Upper lobe of left lung (tissue), 4 donors: ENCODE measurements around the gene POU2F3.

Experiments used
- CTCF ChIP-seq, 6 experiments: fragments of 450-650 bp in 4 of 6; fragments of 200-600 bp in 2 of 6; sonication (generic) in 2 of 6; IDR thresholded peaks; one replicate each; pipeline ENCODE4 v1.5.1; 2016 to 2019; ENCODE audit warnings: antibody characterized with exemption in 6 of 6
- POLR2A ChIP-seq, 4 donors: fragments of 450-650 bp; IDR thresholded peaks; one replicate each; pipeline ENCODE4 v1.5.1; 2016 to 2017; ENCODE audit warnings: antibody characterized with exemption in 4 of 4, mild to moderate bottlenecking in 2 of 4
- POLR2AphosphoS5 ChIP-seq, 2 donors: sonication (generic); formaldehyde crosslinking; IDR thresholded peaks; one replicate each; pipeline ENCODE4 v1.5.1; 2017; ENCODE audit warnings: antibody characterized with exemption in 2 of 2

DNA sequence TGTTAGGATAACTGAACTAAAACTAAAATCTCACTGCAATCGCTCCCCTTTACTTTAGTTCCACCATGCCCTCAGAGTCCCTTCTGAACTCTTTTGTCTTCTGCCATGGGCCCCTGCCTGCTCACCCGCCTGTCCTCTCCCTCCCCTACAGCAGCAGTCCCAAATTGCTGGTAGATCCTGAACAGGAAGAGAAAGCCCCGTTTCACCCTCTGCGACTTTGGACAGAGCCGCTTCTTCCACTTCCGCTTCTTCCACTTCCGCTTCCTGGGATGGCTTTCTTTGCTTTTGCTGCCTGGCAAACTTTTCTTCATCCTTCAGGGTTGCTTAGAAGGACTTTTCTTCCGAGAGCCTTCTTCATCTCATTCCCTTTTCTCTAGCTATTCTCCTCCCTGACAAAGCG, 49.5 kb downstream of the POU2F3 start:
- TF ChIP-seq POLR2A (IDR thresholded peaks at IDR 0.05) (no peak), CTCF (IDR thresholded peaks at IDR 0.05) (no peak), POLR2AphosphoS5 (IDR thresholded peaks at IDR 0.05) (no peak)
